Epidermal melanocyte (primary cell): Measurements from ENCODE around the gene NMB.
A peak's percentile ranks its signal among the peaks of the same experiment; 100 is the strongest.
"Not testable (repeated sequence)": the region's sequence is repeated elsewhere in the genome, so short reads cannot be mapped to it uniquely, and the experiment has no call there.

ENCODE experiments used
- DNase-seq: peaks from one replicate; pipeline ENCODE4 v3.0.0; 2011; ENCODE audit warnings: low spot score; ENCODE audit not compliant: insufficient read length

Gene NMB

GRCh38 chr15:84658080-84658787 lies at the start of gene NMB:
TSS of gene NMB (minus strand) at chr15:84658199. CDS start at chr15:84658152, 47 bp downstream.
- peak; percentile 86 for DNase-seq

DNA sequence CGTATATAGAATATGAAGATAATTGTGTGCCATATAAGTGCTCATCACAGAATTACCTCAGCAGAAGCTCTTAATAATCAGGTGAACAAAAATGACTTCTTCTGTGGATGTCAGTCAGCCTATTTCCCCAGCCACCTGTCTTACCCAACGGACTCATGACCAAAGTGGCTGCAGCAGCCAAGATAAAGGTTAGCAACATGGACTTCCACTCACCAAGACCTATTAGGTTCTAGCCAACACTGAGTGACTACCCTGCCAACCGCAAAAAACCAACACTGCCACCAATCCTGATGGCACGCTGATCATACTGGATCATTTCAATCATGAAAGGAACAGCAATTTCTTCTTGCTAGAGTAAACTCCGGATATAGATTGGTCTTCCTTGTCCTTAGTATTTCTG lies 45.8 kb upstream of the NMB start:
- DNase-seq: no peak

DNA sequence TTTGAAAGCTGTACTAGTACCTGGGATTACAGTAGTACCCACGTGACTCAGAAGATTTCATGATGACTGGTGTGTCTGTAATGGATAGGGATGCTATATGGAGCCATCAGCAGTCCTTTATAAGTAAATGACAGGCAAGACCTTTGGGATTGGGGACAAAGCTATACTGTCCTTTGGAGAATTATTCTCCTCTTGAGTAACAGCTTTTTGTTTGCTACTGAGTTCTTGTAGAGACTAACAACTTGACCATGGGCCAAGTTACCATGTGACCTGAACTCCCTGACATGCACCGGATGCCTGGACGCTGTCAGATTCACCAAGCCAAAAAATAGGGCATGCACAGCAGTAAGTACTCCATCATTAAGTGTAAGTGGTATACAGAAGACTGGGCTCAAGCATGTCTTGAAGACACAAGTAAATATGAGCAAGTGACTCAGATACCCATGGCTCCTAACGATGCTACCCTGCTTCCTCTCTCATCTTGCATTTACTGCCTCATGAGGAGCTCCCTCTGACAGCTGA lies 45.0 kb upstream of the NMB start:
- peak; percentile 33 for DNase-seq

DNA sequence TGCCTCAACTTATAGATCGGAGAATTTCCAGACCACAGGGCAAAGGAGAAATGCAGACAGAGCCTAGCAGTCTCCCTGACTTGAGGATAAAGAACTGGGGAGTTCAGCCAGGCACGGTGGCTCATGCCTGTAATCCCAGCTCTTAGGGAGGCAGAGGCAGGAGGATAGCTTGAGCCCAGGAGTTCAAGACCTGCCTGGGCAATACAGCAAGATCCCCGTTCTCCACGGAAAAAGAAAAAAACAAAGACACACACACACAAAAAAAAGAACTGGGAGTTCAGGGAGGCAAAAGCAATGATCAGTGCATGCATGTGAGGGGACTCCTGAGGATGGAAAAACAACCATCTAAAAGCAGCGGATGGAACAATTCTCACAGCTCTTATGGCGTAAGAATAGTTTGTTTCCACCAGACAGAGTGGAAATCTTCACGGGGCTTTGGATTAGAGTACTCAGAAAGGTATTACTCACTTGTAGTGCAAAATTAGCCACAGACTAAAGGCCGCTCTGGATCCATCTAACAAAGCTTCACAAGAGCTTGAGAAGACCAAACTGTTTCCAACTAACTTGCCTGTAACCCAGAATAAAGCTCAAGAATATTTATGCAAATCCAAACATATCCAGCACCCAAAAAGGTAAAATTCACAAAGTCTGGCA lies 41.7 kb upstream of the NMB start:
- no peak for DNase-seq

DNA sequence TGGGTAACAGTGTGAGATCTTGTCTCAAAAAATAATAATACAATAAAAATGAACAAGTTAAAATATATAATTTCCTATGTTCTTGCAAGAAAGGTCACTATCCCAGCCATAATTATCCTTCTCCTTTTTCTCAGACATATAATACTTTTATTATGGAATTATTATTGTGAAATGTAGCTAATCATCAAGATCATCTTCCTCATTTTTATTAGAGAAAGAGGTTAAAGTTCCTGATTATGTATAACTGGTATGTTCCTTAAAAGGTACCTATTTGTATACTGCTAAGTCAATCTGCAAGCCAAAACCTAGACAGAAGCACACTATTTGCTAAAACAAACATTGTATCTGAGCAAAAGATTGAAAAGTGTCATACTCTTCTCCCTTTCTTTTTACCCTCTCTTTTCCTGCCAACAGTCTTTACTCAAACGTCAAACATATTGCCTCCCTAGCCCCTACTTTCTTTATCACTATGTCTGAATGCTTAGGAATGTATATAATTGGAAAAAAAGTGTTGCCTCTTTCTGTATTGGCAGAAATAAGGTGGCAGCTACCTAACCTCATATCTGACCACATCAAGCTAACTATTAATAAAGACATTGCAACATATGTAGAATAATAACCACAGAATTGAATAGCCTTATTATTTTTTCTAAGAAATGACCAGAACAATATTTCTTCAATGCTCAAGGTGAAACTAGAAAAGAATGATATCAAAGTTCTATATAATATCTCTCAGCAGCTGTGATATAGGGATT lies 39.4 kb upstream of the NMB start:
- DNase-seq: no peak

GRCh38 chr15:84696757-84697156 lies 38.8 kb upstream of the NMB start:
- no peak for DNase-seq

DNA sequence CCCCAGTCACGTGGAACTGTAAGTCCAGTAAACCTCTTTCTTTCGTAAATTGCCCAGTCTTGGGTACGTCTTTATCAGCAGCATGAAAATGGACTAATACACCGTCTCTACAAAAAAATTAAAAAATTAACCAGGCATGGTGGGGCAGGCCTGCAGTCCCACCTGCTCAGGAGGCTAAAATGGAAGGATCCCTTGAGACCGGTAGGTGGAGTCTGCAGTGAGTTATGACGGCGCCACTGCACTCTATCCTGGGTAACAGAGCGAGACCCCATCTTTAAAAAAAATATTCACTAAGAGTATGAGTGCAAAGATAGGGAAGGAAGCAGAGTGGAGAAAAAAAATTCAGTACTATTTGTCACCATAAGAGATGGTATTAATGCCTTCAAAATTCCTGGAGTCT lies 32.3 kb upstream of the NMB start:
- DNase-seq: no peak

- no peak for DNase-seq
Measured at GRCh38 chr15:84689858-84690257, 31.9 kb upstream of the NMB start.

DNA sequence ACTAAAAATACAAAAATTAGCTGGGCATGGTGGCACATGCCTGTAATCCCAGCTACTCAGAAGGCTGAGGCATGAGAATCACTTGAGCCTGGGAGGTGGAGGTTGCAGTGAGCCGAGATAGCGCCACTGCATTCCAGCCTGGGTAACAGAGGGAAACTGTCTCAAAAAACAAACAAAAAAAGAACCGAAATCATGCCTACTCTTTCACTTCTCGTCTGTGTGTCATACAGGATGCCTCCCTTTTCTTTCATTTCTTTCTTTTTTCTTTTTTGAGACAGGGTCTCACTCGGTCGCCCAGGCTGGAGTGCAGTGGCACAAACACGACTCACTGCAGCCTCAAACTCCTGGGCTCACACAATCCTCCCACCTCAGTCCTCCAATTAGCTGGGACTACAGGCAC lies 28.4 kb upstream of the NMB start:
- not testable (repeated sequence) for DNase-seq

- DNase-seq: no peak
Measured at GRCh38 chr15:84685304-84685703, 27.3 kb upstream of the NMB start.

DNA sequence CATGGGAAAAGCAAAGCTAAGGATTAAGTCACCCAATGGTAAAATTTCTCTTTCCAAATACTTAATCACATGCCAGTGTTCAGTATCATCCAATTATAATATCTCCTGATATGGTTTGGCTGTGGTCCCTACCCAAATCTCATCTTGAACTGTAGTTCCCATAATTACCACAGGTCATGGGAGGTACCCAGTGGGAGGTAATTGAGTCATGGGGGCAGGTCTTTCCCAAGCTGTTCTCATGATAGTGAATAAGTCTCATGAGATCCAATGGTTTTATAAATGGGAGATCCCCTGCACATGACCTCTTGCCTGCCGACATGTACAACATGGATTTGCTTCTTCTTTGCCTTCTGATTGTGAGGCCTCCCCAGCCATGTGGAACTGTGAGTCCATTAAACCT lies 26.1 kb upstream of the NMB start:
- no peak for DNase-seq

DNA sequence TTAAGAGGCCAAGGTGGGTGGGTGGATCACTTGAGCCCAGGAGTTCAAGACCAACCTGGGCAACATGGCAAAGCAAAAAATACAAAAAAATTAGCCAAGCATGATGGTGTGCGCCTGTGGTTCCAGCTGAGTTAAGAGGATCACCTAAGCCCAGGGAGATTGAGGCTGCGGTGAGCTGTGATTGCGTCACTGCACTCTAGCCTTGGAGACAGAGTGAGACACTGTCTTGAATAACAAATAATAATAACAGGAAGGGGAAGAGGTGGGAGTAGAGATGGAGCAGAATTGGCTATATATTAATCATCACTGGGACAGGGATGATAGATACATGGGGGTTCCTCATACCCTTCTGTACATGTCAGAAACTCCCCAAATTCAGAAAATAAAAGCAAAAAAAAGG lies 23.8 kb upstream of the NMB start:
- no peak for DNase-seq

DNA sequence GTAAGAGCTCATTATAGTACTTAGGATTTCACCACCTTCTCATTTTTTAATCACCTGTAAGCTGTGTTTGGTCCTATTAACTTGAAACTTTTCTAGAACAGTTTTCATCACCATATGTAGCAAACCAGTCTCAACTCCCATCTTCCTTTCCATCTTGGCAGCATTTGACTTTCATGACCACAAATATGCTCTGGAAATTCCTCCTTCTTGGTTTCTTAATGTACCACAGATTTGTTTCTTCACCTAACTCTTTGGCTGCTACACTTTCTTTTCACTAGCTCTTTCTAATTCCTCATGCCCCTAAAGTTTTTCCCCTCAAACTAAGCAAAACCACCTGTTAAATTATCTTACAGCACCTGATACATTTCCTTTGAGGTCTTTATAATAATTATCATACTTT lies 13.2 kb upstream of the NMB start:
- no peak for DNase-seq

GRCh38 chr15:84669726-84670125 lies 11.7 kb upstream of the NMB start:
- DNase-seq: no peak

DNA sequence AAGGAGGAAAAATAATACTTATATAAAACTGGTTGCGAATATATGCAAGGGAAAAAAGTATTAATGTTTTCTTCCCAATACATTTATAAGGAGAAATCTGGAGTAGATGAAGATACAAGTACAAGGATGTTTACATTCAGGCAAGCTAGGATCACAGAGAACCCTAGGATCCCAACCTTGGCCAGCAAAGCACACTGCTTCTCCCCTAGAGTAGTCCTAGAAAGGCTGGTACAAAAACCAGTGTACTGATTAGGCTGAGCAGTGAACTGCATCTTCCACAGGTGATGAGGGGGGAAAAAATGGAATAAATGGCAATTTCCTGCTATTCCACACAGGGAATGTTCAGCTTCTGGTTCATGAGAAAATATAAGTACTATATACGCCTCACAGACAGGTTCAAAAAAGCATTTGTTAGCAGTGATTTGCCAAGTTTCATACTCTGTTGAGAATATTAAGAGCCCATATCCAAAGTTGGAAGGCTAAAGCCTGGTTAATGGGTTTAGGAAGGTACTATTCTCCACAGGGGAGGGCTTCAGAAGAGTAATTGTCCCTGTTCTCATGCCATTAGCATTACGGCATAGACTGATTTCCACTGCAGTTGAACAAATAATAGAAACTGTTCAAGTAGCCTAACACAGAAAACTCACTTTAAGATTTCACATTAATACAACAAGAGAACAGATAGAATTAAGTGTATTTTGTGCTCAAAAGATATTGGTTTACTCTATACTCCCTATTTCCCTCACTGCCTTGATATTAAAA lies 10.4 kb upstream of the NMB start:
- no peak for DNase-seq

DNA sequence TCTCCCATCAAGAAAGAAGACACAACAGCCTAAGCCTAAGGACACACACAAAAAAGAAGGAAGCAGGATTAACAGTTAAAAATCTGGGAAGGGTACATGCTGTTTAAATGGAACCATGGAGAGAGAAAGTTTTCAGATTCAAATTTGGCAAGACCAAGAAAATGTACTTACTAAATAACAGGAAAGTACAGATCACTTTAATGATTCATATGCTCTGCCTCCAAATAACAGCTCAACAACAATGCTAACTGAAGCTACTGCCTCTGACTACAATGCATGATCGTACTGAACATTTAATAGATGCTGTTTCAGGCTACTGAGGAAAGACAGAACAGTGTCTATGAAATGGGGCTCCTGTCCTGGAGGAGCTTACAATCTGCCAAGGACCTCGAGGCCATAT lies 8.4 kb upstream of the NMB start:
- no peak for DNase-seq

DNA sequence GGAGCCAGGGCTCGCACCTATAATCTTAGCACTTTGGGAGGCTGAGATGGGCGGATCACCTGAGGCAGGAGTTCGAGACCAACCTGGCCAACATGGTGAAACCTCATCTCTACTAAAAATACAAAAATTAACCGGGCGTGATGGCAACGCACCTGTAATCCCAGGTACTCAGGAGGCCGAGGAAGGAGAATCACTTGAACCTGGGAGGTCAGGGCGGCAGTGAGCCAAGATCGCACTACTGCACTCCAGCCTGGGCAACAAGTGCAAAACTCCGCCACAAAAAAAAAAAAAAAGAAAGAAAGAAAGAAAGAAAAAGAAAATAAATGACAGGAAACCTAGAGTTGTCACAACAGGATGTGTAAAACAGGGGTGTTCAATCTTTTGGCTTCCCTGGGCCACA lies 3.0 kb upstream of the NMB start:
- DNase-seq: no peak

- DNase-seq: no peak
Measured at GRCh38 chr15:84659904-84660781, 2.1 kb upstream of the NMB start.

- DNase-seq: no peak
Measured at GRCh38 chr15:84658788-84659411, 901 bp upstream of the NMB start.

- no peak for DNase-seq
Measured at GRCh38 chr15:84657748-84658079, 285 bp downstream of the NMB start.
